SK-N-MC (cell line): ENCODE results near the gene TSSK3.

ENCODE experiments used
- DNase-seq: peaks from one replicate; pipeline ENCODE4 v3.0.0-alpha.2; 2011; ENCODE audit warnings: low read depth, low spot score
- H3K27ac ChIP-seq: fragments of 200-600 bp; sonication (generic); 2 replicates; pipeline ENCODE4 v1.5.1; 2016; ENCODE audit warnings: mixed run types
- H3K36me3 ChIP-seq: fragments of 200-600 bp; sonication (generic); 2 replicates; pipeline ENCODE4 v1.6.1; 2017; ENCODE audit warnings: antibody characterized with exemption, low read length, mixed read lengths; ENCODE audit not compliant: insufficient read depth
- H3K4me3 ChIP-seq: fragments of 200-600 bp; sonication (generic); 2 replicates; pipeline ENCODE4 v1.5.1; 2016
- H3K9ac ChIP-seq: fragments of 200-600 bp; sonication (generic); 2 replicates; pipeline ENCODE4 v1.8.0; 2017; ENCODE audit warnings: mixed run types, mixed read lengths; ENCODE audit not compliant: insufficient read length
- H3K9me3 ChIP-seq: fragments of 200-600 bp; sonication (generic); 2 replicates; pipeline ENCODE4 v1.6.1; 2017; ENCODE audit warnings: low read depth, mild to moderate bottlenecking, antibody characterized with exemption, low read length, moderate library complexity, mixed read lengths
- EZH2 ChIP-seq: fragments of 200-600 bp; sonication (generic); IDR thresholded peaks from one replicate; pipeline ENCODE4 v1.6.1; 2017; ENCODE audit warnings: antibody characterized with exemption
- FOXP2 ChIP-seq: optimal IDR thresholded peaks from 2 replicates; pipeline ENCODE3; 2011; ENCODE audit warnings: mild to moderate bottlenecking, moderate library complexity; ENCODE audit not compliant: insufficient read depth; ENCODE audit errors: extremely low read length, control extremely low read depth
- POLR2AphosphoS5 ChIP-seq: IDR thresholded peaks from 2 replicates; pipeline ENCODE4 v1.6.1; 2012; ENCODE audit warnings: mild to moderate bottlenecking, low read depth, low read length, borderline replicate concordance

The TSSK3 gene

DNA sequence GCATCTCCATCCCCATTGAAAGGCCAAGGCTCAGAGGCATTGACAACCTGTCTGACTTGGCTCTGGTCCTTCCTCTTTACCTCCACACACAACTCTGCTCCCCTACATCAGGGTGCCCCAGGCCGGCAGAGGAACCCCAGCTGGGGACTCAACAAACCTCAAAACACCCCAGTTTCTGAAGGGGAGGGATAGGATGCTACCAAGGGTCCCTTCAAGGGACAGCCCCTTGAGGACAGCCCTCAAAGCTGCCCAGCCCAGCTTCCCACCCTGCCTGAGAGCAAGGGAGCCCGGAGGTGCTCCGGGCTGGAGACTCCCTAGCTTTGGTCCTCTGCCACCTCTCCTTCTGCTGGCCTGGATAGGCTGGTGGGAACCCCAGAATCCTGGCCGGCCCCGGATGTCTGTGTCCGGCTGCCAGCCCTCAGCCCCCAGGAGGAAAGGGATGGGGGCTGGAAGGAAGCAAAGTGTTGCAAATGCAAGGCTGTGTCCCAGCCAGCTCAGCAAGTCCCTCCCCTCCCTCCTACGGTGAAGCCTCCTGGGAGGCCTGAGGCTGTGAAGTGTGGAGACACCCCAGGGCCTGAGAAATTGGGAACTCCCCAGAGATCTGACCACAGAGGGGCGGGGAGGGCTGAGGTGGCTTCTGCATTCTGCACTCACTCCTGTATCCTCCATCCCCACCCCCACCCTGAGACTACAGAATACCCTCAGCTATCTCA, 25.2 kb upstream of the TSSK3 start:
- Histone ChIP-seq H3K4me3 (peak overlapping the region; percentile 83), H3K9ac (no peak overlapping the region), H3K27ac (no peak overlapping the region), H3K9me3 (no peaks in the 10 kb centered on the region), H3K36me3 (peaks cover 29% of the 10 kb centered on the region)
- TF ChIP-seq EZH2 (no peak), FOXP2 (no peak), POLR2AphosphoS5 (no peak)
- DNase-seq = no peak

DNA sequence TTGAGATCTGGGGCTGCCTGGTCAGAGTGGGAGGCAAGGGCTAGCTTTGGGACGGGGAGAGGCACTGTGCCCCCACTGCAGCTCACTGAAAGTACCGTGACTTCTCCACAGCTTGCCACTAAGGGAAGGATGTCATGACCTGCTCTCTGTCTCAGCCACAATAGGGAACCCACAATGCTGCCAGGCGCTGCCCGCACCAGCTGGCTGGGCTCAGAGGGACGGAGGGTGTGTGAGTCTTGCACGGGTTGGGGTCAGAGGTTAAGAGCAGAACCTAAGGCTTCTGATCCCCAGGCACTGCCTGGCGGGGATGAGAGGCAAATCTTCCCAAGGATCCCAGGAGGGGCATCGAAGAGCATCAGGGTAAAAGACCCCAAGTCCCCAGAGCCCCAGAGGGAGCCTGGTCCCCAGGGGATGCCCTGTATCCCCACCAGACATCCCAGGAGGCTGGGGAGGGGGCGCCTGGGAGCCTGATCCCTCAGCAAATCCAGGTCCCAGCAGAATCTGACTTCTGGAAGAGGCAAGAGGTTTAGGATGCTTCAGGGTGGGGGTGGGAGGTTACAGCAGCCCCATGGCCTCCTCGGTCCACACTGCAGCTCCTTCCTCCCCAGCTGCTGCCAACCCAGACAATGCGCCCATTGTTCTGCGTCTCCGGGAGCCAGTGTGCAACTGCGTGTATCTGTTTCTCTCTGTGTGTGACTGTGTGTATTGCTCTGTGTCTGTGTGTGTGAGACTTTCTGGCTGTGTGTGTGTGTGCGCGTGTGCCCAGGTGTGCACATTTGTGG, 24.3 kb upstream of the TSSK3 start:
- Histone ChIP-seq H3K4me3 (no peak overlapping the region), H3K9me3 (no peaks in the 10 kb centered on the region), H3K9ac (no peak overlapping the region), H3K36me3 (peaks cover 20% of the 10 kb centered on the region), H3K27ac (no peak overlapping the region)
- TF ChIP-seq POLR2AphosphoS5 (no peak), FOXP2 (no peak)
- no peak for DNase-seq

DNA sequence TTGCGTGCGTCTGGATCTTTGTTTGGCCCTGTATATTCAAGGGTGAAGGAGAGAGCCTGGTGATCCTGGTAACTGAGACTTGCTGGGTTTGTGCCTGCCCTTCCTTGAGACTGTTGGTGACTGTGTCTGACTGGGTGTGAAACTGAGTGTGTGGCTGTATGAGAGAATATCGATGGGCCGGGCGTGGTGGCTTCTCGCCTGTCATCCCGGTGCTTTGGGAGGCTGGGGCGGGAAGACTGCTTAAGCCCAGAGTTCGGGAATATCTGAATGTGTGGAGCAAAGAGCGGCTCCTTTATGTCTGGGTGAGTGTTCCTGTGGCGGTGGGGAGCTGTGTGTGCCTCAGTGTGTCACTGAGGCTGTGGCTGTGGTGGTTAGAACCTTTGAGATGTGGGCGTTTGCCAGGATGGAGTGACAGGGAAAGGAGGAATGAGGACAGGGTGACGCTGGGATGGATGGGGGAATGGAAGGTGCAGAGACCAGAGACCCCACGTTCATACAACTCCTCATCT, 23.6 kb upstream of the TSSK3 start:
- Histone ChIP-seq H3K4me3 (no peak overlapping the region), H3K36me3 (peaks cover 14% of the 10 kb centered on the region), H3K9ac (no peak overlapping the region), H3K9me3 (no peaks in the 10 kb centered on the region), H3K27ac (no peak overlapping the region)
- no peak for TF ChIP-seq EZH2
- TF ChIP-seq POLR2AphosphoS5 = no peak
- no peak for TF ChIP-seq FOXP2
- DNase-seq = no peak

DNA sequence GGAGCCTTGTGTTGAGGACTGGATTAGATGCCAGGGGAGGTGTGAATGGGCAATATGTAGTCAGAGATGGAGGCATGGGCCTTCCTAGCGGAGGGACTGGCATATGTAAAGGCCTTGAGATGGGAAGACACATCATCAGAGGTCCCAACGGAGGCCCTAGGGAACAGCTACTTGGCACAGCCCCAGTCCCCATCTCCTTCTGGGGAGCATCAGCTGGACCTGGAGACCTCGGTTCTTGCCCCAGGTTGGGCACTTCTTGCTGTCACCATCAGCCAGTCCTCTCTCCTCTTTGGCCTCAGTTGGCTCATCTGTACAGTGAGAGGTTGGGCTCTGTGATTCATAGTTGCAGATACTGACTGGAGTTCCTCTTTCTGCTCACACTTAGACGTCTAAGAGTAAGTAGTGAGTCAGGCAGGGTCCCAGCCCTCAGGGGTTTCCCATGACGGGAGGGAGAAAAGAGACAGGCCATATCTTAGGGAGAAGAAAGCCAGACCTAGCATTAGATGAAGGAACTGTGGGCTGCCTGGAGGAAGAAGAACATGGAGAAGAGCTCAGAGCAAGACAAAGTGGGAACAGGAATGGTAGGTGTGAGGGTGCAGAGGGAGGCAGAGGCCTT, 22.9 kb upstream of the TSSK3 start:
- DNase-seq = no peak
- H3K27ac ChIP-seq = no peak overlapping the region

DNA sequence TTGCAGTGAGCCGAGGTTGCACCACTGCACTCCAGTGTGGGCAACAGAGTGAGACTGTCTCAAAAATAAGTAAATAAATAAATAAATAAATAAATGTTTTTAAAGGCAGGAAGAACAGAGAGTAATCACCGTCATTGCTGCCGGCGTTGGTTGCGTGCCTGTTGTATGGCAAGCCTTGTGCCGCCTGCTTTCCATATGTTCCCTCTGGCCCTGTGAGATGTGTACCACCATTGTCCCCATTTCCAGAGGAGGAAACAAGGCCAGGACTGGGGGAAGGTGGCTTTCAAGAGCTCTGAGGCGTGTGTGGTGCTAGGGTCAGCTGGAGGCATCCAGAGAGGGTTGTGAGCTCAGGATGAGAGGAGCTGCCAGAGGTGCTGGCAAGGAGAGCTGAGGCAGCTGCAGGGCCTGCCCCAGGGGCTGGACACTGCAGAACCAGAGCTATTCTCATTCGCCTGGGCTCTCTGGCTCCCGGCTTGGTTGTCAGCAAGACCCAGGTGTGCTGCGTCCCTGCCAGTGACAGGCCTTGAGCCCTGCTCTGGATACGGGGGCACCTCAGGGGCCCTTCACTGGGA, 21.1 kb upstream of the TSSK3 start:
- no peaks in the 10 kb centered on the region for H3K36me3 ChIP-seq
- no peak overlapping the region for H3K9ac ChIP-seq
- H3K9me3 ChIP-seq = no peaks in the 10 kb centered on the region
- H3K4me3 ChIP-seq = no peak overlapping the region
- DNase-seq = no peak
- TF ChIP-seq POLR2AphosphoS5 = no peak
- TF ChIP-seq EZH2 = no peak
- no peak for TF ChIP-seq FOXP2
- H3K27ac ChIP-seq = no peak overlapping the region

More for the DNA sequence above, 22.9 kb upstream of the TSSK3 start:
- Histone ChIP-seq H3K9ac (no peak overlapping the region), H3K4me3 (no peak overlapping the region), H3K36me3 (peaks cover 6% of the 10 kb centered on the region), H3K9me3 (no peaks in the 10 kb centered on the region)
- TF ChIP-seq FOXP2 (no peak), POLR2AphosphoS5 (no peak), EZH2 (no peak)

DNA sequence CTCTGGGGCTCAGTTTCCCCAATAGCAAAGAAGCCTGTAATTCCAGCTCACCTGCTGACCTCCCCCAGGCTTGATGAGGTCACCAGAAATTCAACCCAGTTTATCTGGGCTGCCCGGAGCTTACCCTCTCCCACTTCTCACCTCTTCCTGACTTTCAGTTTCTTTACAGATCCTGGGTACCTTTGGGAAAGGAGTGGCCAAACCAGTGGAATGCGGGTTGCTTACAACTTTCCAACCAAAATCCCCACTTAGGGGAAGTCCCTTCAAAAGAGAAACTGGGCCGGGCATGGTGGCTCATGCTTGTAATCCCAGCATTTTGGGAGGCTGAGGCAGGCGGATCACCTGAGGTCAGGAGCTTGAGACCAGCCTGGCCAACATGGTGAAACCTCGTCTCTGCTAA, 20.4 kb upstream of the TSSK3 start:
- no peak overlapping the region for H3K27ac ChIP-seq
- no peak overlapping the region for H3K4me3 ChIP-seq
- H3K36me3 ChIP-seq = no peaks in the 10 kb centered on the region
- H3K9me3 ChIP-seq = no peaks in the 10 kb centered on the region
- H3K9ac ChIP-seq = no peak overlapping the region
- no peak for DNase-seq
- no peak for TF ChIP-seq POLR2AphosphoS5
- no peak for TF ChIP-seq EZH2
- TF ChIP-seq FOXP2 = no peak

GRCh38 chr1:32342704-32343103, 19.6 kb upstream of the TSSK3 start:
- no peak for TF ChIP-seq EZH2
- no peak for TF ChIP-seq POLR2AphosphoS5
- TF ChIP-seq FOXP2 = no peak
- H3K27ac ChIP-seq = no peak overlapping the region
- DNase-seq = no peak
- H3K4me3 ChIP-seq = no peak overlapping the region
- no peaks in the 10 kb centered on the region for H3K9me3 ChIP-seq
- H3K9ac ChIP-seq = no peak overlapping the region
- no peaks in the 10 kb centered on the region for H3K36me3 ChIP-seq

- H3K27ac ChIP-seq = no peak overlapping the region
- H3K4me3 ChIP-seq = no peak overlapping the region
- TF ChIP-seq FOXP2 (no peak), EZH2 (no peak), POLR2AphosphoS5 (no peak)
- no peak overlapping the region for H3K9ac ChIP-seq
- no peak for DNase-seq
- no peaks in the 10 kb centered on the region for H3K9me3 ChIP-seq
- no peaks in the 10 kb centered on the region for H3K36me3 ChIP-seq
These were observed 17.0 kb upstream of the TSSK3 start for GRCh38 chr1:32345289-32345827.
